Measurements from ENCODE around the gene TMEM161A. TPM values are rescaled to one million over a fixed set of nuclear protein-coding genes. Genes with fewer than 3 reads are reported as not detected.

The TMEM161A gene
- total and polyA plus RNA-seq, 2 of the 13 experiments (the other 11 are each of a cell fraction or from before 2014, with no cell fraction given), result 25.9 to 31.4 TPM

DNA sequence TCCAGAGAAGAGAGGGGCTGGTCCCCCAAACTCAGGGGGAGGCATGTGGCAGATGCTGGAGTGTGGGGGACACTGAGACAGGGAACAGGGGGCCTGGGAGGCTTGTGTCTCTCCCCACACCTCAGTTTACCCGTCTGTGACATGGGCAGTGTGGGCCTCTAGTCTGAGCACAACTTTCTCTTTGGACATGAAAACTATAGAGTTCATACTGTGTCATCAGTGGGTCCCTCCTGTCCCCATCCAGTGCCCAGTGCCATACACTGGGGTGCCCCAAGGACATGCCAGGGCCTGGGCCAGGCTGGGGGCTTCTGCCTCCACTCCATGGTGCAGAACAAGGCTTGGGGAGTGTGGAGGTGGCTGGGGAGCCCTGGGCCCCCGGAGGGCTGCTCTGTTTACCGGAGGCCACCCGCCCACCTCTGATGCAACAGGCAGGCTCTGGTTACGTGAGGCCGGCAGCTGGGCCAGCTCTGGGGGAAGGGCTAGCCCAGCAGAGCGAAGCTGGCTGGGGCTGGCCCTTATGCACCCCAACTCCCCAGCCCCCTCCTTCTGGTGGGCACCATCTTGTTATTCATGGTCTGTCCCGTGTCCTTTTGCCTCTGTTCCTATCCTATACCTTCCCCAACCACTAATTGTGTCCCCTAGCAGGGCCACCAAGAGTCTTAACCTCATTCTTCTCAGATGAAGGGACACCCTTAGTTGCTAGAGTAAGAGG lies 33.7 kb upstream of the TMEM161A start (continued):
- TF ChIP-seq, protein P1, sequence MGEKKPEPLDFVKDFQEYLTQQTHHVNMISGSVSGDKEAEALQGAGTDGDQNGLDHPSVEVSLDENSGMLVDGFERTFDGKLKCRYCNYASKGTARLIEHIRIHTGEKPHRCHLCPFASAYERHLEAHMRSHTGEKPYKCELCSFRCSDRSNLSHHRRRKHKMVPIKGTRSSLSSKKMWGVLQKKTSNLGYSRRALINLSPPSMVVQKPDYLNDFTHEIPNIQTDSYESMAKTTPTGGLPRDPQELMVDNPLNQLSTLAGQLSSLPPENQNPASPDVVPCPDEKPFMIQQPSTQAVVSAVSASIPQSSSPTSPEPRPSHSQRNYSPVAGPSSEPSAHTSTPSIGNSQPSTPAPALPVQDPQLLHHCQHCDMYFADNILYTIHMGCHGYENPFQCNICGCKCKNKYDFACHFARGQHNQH (CRISPR knock-in tag; IDR thresholded peaks at IDR 0.05), result peak; percentile 64; the same call in 1 of the 2 replicates
- TF ChIP-seq TP53 (CRISPR knock-in tag; conservative IDR thresholded peaks at IDR 0.05) (no peak), SALL2 (CRISPR knock-in tag; IDR thresholded peaks at IDR 0.05) (peak; percentile 25; the same call in 1 of the 2 replicates), BRD4 (CRISPR knock-in tag; IDR thresholded peaks at IDR 0.05) (peak; percentile 39; the same call in 1 of the 2 replicates), XBP1 (CRISPR knock-in tag; IDR thresholded peaks at IDR 0.05) (no peak), MBD4 (IDR thresholded peaks at IDR 0.05; ENCODE audit: borderline replicate concordance, low read length) (no peak), NCOR1 (IDR thresholded peaks at IDR 0.05; ENCODE audit: borderline replicate concordance, low read length) (no peak), SIX4 (CRISPR knock-in tag; IDR thresholded peaks at IDR 0.05) (peak; percentile 97), ZNF672 (CRISPR knock-in tag; IDR thresholded peaks at IDR 0.05) (no peak), ZNF30 (CRISPR knock-in tag; IDR thresholded peaks at IDR 0.05) (no peak), JARID2 (CRISPR knock-in tag; IDR thresholded peaks at IDR 0.05; ENCODE audit: insufficient replicate concordance) (no peak), ZNF7 (CRISPR knock-in tag; IDR thresholded peaks at IDR 0.05) (no peak), BHLHE40 (IDR thresholded peaks at IDR 0.05; ENCODE audit: low read length) (no peak), RAD21 (CRISPR knock-in tag; IDR thresholded peaks at IDR 0.05) (no peak), ZNF546 (CRISPR knock-in tag; conservative IDR thresholded peaks at IDR 0.05) (no peak), ELF1 (CRISPR knock-in tag; IDR thresholded peaks at IDR 0.05) (no peak; the same call in 1 of the 2 replicates), DPF2 (CRISPR knock-in tag; IDR thresholded peaks at IDR 0.05; ENCODE audit: borderline replicate concordance, low read depth) (no peak; the same call in 1 of the 2 replicates), RFXANK (CRISPR knock-in tag; IDR thresholded peaks at IDR 0.05) (no peak), ZZZ3 (CRISPR knock-in tag; IDR thresholded peaks at IDR 0.05; ENCODE audit: borderline replicate concordance) (no peak)
- TF ChIP-seq, protein P2, sequence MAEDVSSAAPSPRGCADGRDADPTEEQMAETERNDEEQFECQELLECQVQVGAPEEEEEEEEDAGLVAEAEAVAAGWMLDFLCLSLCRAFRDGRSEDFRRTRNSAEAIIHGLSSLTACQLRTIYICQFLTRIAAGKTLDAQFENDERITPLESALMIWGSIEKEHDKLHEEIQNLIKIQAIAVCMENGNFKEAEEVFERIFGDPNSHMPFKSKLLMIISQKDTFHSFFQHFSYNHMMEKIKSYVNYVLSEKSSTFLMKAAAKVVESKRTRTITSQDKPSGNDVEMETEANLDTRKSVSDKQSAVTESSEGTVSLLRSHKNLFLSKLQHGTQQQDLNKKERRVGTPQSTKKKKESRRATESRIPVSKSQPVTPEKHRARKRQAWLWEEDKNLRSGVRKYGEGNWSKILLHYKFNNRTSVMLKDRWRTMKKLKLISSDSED (CRISPR knock-in tag; IDR thresholded peaks at IDR 0.05), result no peak
- TF ChIP-seq, protein P3, sequence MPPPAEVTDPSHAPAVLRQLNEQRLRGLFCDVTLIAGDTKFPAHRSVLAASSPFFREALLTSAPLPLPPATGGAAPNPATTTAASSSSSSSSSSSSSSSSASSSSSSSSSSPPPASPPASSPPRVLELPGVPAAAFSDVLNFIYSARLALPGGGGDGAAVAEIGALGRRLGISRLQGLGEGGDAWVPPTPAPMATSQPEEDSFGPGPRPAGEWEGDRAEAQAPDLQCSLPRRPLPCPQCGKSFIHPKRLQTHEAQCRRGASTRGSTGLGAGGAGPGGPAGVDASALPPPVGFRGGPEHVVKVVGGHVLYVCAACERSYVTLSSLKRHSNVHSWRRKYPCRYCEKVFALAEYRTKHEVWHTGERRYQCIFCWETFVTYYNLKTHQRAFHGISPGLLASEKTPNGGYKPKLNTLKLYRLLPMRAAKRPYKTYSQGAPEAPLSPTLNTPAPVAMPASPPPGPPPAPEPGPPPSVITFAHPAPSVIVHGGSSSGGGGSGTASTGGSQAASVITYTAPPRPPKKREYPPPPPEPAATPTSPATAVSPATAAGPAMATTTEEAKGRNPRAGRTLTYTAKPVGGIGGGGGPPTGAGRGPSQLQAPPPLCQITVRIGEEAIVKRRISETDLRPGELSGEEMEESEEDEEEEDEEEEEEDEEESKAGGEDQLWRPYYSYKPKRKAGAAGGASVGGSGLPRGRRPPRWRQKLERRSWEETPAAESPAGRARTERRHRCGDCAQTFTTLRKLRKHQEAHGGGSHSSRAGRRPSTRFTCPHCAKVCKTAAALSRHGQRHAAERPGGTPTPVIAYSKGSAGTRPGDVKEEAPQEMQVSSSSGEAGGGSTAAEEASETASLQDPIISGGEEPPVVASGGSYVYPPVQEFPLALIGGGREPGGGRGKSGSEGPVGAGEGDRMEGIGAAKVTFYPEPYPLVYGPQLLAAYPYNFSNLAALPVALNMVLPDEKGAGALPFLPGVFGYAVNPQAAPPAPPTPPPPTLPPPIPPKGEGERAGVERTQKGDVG (CRISPR knock-in tag; IDR thresholded peaks at IDR 0.05; ENCODE audit: borderline replicate concordance), result 0 out of 2 replicates have a peak, but pooled peaks have one; percentile 34
- TF ChIP-seq, protein P4, sequence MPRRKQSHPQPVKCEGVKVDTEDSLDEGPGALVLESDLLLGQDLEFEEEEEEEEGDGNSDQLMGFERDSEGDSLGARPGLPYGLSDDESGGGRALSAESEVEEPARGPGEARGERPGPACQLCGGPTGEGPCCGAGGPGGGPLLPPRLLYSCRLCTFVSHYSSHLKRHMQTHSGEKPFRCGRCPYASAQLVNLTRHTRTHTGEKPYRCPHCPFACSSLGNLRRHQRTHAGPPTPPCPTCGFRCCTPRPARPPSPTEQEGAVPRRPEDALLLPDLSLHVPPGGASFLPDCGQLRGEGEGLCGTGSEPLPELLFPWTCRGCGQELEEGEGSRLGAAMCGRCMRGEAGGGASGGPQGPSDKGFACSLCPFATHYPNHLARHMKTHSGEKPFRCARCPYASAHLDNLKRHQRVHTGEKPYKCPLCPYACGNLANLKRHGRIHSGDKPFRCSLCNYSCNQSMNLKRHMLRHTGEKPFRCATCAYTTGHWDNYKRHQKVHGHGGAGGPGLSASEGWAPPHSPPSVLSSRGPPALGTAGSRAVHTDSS (CRISPR knock-in tag; conservative IDR thresholded peaks at IDR 0.05), result no peak
- TF ChIP-seq, protein P5, sequence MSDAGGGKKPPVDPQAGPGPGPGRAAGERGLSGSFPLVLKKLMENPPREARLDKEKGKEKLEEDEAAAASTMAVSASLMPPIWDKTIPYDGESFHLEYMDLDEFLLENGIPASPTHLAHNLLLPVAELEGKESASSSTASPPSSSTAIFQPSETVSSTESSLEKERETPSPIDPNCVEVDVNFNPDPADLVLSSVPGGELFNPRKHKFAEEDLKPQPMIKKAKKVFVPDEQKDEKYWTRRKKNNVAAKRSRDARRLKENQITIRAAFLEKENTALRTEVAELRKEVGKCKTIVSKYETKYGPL (CRISPR knock-in tag; IDR thresholded peaks at IDR 0.05), result no peak
